Mesenteric fat pad (tissue), 1 donor: Measurements from ENCODE around the gene SRSF7. TPM values are rescaled to one million over a fixed set of nuclear protein-coding genes. Genes with fewer than 3 reads are reported as not detected.
A peak's percentile ranks its signal among the peaks of the same experiment; 100 is the strongest.
"Not testable (repeated sequence)": the region's sequence is repeated elsewhere in the genome, so short reads cannot be mapped to it uniquely, and the experiment has no call there.

Source experiments
- DNase-seq: peaks from one replicate; pipeline ENCODE4 v3.0.0-alpha.2; 2020; ENCODE audit warnings: low spot score
- long read RNA-seq: library from polyadenylated mRNA; unstranded; transcript quantifications from one replicate; pipeline ENCODE4 v2.0.0, GENCODE V29; 2020
- total RNA-seq: library from RNA; stranded (reverse); fragmentation: NEBNext Ultra II Directional; extraction: Animal tissue kit (Norgen Biotek cat#: 25700); gene quantifications from one replicate; pipeline ENCODE4 v1.2.1, GENCODE V29; 2021
- donor health status: DM: yes; HTN: yes; CAD: no.

The SRSF7 gene
- total RNA-seq = 151 TPM
- long read RNA-seq, transcript SRSF7-209 (7 exons, 2,453 nt) = minor isoform, 7 of 80 reads
- long read RNA-seq, transcript SRSF7-201 (8 exons, 2,489 nt) = major isoform, 28 of 80 reads
- long read RNA-seq, transcript SRSF7-208 (7 exons, 1,903 nt) = minor isoform, 9 of 80 reads
- long read RNA-seq, partial matches to known transcripts = 18 of 80 reads
- long read RNA-seq, other reads (novel, unspliced or antisense) = 13 of 80 reads

DNA sequence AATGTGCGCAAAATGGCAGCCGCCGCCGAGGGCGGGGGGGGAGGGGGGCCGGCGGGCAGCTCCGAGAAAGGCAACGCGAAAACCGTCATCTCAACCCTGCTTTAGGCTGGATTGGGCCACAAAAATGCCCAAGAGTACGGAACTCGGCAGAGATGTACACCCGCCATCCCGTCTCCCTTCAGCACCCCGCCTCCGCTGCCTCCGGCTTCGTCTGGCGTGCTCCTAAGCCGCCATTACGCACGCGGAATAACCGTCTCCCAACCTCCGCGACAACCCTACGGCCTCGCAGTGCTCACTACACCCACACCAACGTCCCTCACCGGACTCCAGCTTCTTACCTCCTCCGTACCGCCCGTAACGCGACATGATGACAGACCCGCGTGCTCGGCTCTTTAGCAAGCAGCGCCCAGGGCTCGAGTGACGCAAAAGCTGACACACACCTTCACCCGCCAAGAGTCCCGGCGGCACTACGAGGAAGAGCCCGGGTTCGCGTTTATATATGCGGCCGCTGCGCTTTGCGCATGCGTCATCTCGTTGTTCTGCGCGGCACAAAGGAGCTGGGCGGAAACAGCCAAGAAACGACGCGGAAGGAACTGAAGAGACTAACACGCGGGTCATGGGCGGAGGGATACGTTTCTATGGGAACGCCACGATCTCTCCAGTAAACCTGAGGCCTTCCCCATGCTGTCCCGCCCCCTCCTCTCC, at the start of gene SRSF7:
Gene SRSF7, minus strand, starts transcription at position 471 of the 705 bp plus-strand sequence. Its CDS starts 105 bp downstream, at position 366.
- DNase-seq = peak; percentile 100

DNA sequence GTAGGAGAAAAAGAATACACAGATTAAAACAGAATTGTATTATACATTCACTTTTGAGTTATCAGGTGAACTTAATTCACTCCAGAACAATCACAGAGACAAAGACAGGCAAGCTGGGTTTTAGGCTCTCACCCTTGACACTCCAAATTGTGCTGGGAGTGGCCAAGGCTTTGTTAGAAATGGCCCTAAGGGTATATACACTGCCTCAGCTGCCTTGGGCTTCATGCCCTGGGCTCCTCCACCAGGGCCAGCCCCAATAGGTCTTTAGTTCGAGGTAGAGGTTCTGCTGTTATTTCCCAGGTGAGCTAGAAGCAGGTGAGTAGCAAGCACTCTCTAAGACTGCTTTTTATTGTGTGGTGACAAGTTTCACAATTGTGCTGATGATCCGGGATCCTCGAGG, 46.8 kb upstream of the SRSF7 start:
- no peak for DNase-seq

DNA sequence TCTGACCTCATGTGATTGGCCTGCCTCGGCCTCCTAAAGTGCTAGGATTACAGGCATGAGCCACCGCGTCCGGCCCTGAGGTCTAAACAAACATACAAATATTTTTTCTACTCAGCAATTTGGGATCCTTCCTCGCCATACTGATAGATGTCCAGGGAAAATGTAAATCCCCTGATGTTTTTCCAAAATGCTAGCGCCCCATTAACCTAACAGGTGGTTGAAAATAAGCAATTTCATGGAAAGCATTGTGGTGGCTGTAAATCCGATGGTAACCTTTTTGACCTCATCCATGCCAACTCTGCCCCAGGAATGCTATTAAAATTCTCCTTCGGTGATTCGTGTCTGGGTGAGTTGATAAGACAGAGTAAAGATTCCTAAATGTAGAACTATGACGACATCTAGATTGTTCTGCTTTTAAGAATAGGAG, 46.1 kb upstream of the SRSF7 start:
- no peak for DNase-seq

DNA sequence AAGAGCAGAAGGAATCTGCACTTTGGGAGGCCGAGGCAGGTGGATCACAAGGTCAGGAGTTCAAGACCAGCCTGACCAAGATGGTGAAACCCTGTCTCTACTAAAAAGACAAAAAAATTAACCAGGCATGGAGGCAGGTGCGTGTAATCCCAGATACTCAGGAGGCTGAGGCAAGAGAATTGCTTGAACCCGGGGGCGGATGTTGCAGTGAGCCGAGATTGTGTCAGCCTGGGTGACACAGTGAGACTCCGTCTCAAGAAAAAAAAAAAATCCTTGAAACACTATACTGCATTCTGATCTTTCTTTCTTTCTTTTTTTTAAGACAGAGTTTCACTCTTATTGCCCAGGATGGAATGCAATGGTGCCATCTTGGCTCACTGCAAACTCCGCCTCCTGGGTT, 43.9 kb upstream of the SRSF7 start:
- not testable (repeated sequence) for DNase-seq

DNA sequence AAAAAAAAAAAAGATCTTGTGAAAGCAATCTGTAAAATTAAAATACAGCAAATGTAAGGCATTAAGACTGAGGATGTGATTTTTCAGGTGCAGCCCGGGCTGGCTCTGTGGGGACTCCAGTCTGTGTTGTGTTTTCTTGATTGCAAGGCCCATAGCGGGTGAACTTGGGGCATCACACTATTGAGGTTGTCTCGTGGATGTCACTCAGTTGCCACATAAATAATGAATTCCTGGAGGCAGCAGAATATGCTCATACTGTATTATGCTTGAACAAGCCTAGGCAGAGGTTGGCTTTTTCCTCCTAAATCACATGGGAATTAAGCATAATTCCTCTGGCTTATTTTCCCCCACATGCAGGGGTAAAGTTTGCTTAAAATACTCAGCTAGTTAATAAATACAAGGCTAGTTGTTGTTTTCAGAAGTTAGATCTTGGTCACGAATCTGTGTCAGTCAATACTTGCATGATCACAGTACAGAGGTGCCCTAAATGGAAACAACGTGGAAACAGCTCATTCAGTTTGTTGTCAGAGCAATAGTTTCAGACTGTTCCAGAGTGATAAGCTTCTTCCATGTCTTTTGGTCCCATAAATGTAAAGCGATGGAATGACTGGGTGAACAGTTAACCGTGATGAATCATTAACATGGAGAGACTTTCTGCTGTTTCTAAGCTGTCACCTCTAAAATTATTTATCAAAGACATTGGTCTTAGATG, 43.2 kb upstream of the SRSF7 start:
- DNase-seq = no peak

DNA sequence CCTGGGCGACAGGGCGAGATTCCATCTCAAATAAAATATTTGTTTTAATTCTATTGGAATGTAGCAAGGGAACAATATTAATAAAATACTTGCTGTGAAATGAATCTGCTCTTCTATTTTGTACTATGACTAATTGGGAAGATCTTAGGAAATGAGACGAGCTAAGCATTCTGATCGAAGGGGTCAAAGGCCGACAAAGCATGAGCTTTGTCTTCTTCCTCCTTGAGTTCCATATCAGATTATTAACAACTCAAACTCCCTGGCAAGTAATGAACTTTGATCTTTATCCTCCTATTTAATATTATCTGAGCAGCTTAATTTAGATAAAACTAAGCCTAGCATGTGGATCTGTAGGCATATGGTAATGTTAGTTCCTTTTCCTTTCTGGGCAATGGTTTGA, 42.4 kb upstream of the SRSF7 start:
- DNase-seq = no peak

DNA sequence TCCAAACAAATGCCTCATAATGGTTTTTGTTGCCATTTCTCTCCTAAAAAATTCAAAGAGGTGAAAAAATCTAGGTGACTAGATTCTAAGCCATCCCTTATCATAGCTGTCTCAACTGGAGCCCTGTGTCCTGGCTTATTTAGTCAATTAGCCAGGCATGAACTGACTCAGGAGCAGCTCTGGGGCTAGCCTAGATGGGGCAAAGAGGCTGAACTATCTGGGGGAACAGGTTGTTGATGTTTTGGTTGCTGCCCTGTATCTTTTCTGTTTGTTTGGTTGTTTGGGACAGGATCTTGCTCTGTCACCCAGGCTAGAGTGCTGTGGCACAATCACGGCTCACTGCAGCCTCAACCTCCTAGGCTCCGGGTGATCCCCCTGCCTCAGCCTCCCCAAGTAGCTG, 41.6 kb upstream of the SRSF7 start:
- no peak for DNase-seq

DNA sequence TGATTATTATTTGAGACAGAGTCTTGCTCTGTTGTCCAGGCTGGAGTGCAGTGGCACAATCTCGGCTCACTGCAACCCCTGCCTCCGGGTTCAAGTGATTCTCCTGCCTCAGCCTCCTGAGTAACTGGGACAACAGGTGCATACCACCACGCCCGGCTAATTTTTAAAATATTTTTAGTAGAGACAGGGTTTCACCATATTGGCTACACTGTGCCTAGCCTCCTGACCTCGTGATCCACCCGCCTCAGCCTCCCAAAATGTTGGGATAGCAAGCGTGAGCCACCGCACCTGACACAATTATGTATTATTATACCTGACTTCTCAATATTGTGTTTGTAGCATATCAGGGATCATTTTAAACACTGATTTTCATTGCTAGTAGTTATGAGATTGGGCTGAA, 41.2 kb upstream of the SRSF7 start:
- DNase-seq = not testable (repeated sequence)

DNA sequence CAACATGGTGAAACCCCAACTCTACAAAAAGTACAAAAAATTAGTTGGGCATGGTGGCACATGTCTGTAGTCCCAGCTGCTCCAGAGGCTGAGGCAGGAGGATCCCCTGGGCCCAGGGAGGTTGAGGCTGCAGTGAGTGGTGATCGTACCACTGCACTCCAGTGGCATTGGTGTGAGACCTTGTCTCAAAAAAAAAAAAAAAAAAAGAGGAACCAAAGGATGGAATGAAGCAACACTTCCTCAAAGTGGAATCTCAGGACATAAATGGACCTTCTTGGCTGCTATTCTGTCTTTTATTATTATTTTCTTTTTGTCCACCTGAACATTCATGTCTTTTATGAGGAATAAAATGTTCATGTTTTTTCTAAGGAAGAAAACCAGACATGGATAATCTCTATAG, 40.6 kb upstream of the SRSF7 start:
- DNase-seq = no peak

DNA sequence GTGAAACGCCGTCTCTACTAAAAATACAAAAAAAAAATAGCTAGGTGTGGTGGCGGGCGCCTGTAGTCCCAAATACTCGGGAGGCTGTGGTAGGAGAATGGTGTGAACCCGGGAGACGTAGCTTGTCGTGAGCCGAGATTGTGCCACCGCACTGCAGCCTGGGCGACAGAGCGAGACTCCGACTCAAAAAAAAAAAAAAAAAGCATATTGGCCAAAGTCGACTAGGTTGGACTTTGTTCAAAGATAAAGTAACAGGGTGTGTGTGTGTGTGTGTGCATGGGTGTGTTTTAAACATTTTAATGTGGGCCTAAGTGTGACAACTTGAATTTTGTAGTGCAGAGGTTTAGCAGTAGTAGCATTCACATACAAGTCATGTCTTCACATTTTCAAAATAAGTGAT, 38.5 kb upstream of the SRSF7 start:
- DNase-seq = no peak

DNA sequence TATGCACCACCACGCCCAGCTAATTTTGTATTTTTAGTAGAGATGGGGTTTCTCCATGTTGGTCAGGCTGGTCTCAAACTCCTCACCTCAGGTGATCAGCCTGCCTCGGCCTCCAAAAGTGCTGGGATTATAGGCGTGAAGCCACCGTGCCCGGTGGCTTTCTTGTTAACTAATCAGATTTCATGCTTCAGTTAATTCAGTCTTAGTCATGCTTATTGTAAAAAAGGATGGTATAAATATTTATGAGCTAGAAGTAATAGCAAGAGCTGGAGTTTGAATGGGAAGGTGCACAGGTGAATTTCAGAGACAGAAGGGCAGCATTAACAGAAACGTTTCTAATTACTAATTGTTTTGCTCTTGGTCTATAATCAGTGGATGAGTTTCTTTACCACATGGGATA, 37.1 kb upstream of the SRSF7 start:
- no peak for DNase-seq

DNA sequence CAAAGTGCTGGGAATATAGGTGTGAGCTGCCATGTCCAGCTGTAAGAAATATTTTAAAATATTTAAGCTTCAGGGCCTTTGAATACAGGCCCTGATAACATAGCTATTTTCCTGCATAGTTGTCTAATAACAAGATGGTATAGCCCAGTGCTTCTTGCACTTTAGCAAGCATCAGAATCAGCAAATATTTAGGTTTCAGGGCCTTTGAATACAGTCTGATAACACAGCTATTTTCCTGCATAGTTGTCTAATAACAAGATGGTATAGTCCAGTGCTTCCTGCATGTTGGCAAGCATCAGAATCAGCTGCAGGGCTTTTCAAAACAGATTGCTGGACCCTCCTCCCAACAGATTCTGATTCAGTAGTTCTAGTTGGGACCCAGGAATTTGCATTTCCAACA, 32.4 kb upstream of the SRSF7 start:
- DNase-seq = no peak

DNA sequence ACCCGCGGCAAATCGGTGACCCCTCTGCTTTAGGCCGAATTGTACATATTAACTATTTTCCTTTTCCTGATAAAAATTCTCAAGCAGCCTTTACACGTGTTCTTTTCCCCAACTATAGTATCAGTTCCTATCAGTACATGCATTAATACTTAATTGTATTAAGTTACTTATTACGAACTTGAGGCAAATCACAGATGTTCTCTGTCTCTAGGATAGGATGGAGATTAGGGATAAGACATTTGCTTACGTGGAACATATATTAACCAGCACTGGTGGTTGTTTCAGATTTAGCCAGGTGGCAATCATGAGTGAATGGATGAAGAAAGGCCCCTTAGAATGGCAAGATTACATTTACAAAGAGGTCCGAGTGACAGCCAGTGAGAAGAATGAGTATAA, 27.5 kb upstream of the SRSF7 start:
- no peak for DNase-seq

DNA sequence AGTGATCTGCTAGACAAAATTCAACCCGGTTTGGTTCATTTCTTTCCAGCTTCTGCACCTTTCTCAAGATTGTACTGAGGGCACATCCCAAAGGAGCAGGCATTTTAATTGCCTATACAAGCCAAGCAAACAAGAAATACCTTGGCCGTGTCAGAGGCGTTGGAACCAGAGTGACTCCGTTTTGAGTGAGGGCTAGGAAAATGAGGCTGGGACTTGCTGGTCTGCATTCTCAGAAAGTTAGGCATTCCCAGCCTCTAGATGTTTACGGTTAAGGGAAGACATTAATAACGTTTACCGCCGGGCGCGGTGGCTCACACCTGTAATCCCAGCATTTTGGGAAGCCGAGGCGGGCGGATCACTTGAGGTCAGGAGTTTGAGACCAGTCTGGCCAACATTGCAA, 25.4 kb upstream of the SRSF7 start:
- DNase-seq = no peak

DNA sequence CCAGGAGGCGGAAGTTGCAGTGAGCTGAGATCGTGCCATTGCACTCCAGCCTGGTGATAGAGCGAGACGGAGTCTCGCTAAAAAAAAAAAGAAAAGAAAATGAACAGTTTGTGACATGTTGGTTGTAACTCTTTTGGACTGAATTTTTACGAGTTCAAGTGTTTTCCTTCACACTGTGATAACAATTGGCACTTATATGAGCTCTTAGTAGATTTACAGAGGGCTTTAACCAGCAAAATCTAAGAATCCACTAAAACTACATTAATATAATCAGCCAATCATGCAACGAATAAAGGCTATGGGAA, 24.7 kb upstream of the SRSF7 start:
- DNase-seq = no peak

DNA sequence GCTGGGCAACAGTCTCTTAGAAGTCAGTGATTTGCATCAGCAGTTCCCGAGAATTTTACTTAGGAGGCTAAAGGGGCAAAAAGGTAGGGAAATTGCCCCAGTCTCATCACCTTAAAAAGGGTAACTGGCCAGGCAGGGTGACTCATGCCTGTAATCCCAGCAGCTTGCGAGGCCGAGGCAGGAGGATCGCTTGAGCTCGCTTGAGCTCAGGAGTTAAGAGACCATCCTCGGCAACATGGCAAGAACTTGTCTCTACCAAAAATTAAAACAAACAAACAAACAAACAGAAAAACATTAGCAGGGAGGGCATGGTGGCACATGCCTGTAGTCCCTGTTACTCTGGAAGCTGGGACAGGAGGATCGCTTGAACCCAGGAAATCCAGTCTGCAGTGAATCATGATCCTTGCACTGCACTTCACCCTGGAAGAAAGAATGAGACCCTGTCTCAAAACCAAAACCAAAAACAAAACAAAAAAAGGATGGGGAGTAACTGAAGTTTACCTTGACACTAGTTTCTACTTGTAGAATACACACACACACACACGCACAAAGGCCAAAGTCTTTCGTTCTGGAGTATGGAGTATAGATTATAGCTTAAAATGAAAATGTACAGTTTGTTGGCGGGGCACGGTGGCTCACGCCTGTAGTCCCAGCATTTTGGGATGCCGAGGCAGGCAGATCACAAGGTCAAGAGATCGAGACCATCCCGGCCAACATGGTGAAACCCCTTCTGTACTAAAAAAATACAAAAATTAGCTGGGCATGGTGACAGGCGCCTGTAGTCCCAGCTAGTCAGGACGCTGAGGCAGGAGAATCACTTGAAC, 24.1 kb upstream of the SRSF7 start:
- DNase-seq = no peak

DNA sequence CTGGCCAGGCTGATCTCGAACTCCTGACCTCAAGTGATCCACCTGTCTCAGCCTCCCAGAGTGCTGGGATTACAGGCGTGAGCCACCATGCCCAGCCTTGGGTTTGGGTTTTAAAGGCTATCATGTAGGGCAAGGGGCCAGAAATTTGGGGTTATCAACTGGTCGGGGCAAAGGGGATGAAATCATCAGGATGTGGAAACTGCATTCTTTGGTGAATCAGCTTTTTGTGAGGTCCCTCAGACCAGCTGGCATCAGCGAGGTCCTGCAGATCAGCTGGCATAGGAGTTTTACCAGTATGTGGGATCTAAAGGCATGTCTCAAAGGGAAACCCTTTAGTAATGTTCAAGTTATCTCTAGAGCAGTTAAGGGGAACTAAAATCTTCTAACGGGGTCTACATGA, 20.5 kb upstream of the SRSF7 start:
- DNase-seq = no peak

DNA sequence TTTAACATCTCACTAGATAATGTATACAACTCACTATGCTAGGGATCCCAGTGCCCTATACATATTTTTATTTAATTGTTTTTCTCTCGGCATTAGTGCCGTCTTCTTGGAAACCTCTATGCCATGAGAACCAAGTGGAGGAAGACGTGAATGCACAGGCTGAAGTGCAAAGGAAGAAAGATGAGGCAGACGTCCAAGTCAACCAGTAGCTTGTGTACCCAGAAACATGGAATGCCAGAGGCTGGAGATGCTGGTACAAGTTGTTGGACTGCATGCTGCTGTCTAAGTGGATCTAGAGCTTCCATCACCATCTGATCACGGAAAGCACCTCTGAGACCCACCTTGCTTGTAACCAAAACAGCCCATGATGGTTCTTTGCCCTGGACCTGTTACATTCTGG, 14.4 kb upstream of the SRSF7 start:
- DNase-seq = no peak

DNA sequence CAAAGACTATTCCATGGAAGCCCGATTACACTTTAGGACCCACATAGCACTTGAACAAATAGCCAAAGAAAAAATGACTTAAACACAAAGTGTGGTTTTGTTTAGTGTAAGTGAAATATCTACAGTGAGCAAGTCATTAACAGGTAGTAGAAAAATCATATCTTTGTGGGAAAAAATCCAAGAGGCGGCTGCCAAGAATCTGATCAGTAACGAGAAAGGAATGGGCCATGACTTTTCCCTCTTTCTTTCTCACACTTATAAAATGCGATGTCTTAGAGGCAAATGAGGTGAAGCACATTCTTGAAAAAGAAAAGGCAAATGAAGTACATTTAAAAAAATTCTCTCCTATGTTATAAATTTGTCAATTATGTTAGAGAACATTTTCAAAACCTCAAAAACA, 14.0 kb upstream of the SRSF7 start:
- no peak for DNase-seq

DNA sequence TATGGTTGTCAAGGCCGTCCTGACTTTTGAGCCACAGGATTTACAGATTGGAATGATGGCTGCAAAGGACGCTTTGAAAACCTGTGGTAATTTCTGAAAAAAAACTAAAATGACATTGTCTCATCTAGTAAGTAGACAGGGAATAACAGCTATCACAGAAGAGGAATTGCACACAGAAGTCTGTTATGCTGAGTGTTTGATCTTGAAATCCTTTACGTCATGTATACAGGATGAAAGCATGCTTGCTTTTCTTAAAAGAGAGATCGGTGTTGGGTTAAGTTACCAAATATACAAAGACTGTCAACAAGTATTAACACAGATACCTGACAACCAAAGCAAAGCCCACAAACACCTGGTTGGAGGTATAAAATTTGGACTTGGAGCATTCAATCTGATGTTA, 12.6 kb upstream of the SRSF7 start:
- DNase-seq = no peak

DNA sequence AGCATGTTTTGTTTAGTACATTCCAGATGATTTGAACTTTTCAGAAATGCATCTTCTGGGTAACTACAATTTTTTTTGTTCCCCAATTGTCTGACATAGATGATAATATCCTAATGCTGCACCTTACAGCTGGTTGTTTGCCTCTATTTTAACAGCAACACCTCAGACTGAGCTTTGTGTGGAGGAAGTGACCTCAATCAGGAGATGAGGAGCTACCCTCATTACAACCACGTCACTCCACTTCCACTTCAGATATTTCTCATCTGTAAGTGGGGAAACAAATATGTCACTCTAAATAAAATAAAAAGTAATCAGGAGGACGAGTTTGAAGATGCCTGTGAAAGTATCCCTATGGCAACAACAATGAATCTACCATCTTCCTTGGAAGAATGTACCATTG, 12.1 kb upstream of the SRSF7 start:
- no peak for DNase-seq

DNA sequence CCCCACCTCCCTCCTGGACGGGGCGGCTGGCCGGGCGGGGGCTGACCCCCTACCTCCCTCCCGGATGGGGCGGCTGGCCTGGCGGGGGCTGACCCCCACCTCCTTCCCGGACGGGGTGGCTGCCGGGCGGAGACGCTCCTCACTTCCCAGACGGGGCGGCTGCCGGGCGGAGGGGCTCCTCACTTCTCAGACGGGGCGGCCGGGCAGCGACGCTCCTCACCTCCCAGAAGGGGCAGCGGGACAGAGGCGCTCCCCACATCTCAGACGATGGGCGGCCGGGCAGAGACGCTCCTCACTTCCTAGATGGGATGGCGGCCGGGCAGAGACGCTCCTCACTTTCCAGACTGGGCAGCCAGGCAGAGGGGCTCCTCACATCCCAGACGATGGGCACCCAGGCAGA, 4.7 kb upstream of the SRSF7 start:
- not testable (repeated sequence) for DNase-seq
